GM23338 (cell line): ENCODE measurements around the gene SHISA8. TPM values are rescaled to one million over a fixed set of nuclear protein-coding genes. Genes with fewer than 3 reads are reported as not detected.

ENCODE experiments used
- ATAC-seq: fragments of 200-7000 bp; cut with Tn5 transposase; 3 replicates; pipeline ENCODE4 v1.9.1; 2020
- DNase-seq: peaks from one replicate; pipeline ENCODE4 v3.0.0-alpha.2; 2015; ENCODE audit warnings: low spot score
- H2AFZ ChIP-seq: fragments of 200-600 bp; sonication (generic); 2 replicates; pipeline ENCODE4 v1.8.0; 2016; ENCODE audit warnings: antibody characterized with exemption, mild to moderate bottlenecking, moderate library complexity
- H3F3A ChIP-seq: fragments of 200-600 bp; sonication (generic); replicated peaks from 2 replicates; pipeline ENCODE4 v1.8.0; 2017; ENCODE audit warnings: antibody characterized with exemption, mixed run types, low read depth
- H3K27ac ChIP-seq: fragments of 200-600 bp; sonication (generic); 2 replicates; pipeline ENCODE4 v1.6.1; 2016; ENCODE audit warnings: low read depth
- H3K27me3 ChIP-seq: fragments of 200-600 bp; sonication (generic); 2 replicates; pipeline ENCODE4 v1.8.0; 2016; ENCODE audit warnings: mild to moderate bottlenecking, mixed run types, moderate library complexity; ENCODE audit not compliant: insufficient read depth
- H3K36me3 ChIP-seq: fragments of 200-600 bp; sonication (generic); 2 replicates; pipeline ENCODE4 v1.8.0; 2016; ENCODE audit warnings: mild to moderate bottlenecking; ENCODE audit not compliant: insufficient read depth
- H3K4me1 ChIP-seq: fragments of 200-600 bp; sonication (generic); 2 replicates; pipeline ENCODE4 v1.8.0; 2016; ENCODE audit warnings: mild to moderate bottlenecking, moderate library complexity; ENCODE audit not compliant: insufficient read depth
- H3K4me2 ChIP-seq: fragments of 200-600 bp; sonication (generic); 2 replicates; pipeline ENCODE4 v1.7.1; 2017; ENCODE audit warnings: mixed run types
- H3K4me3 ChIP-seq: fragments of 200-600 bp; sonication (generic); 2 replicates; pipeline ENCODE4 v1.6.1; 2016; ENCODE audit warnings: mixed run types
- H3K79me2 ChIP-seq: fragments of 200-600 bp; sonication (generic); replicated peaks from 2 replicates; pipeline ENCODE4 v1.8.0; 2017; ENCODE audit warnings: mild to moderate bottlenecking; ENCODE audit not compliant: insufficient read depth
- H3K9me2 ChIP-seq: fragments of 200-600 bp; sonication (generic); 2 replicates; pipeline ENCODE4 v1.8.0; 2017; ENCODE audit not compliant: insufficient read depth
- H4K20me1 ChIP-seq: fragments of 200-600 bp; sonication (generic); replicated peaks from 2 replicates; pipeline ENCODE4 v1.8.0; 2017; ENCODE audit warnings: mild to moderate bottlenecking; ENCODE audit not compliant: insufficient read depth
- H3K27ac Mint-ChIP-seq: 2 replicates; pipeline ENCODE4 v1.8.0; 2020; ENCODE audit warnings: inconsistent platforms, mild to moderate bottlenecking, moderate library complexity, mixed read lengths
- H3K27me3 Mint-ChIP-seq: 3 replicates; pipeline ENCODE4 v1.8.0; 2022; ENCODE audit warnings: low read depth, mild to moderate bottlenecking, moderate library complexity, mixed read lengths, inconsistent platforms; ENCODE audit not compliant: insufficient read depth, poor library complexity
- H3K36me3 Mint-ChIP-seq: 3 replicates; pipeline ENCODE4 v1.8.0; 2021; ENCODE audit warnings: low read depth, mild to moderate bottlenecking, inconsistent platforms, moderate library complexity, mixed read lengths
- H3K4me1 Mint-ChIP-seq: 3 replicates; pipeline ENCODE4 v1.8.0; 2020; ENCODE audit warnings: mild to moderate bottlenecking, inconsistent platforms, mixed read lengths
- H3K4me3 Mint-ChIP-seq: 3 replicates; pipeline ENCODE4 v1.8.0; 2021; ENCODE audit warnings: moderate library complexity, mild to moderate bottlenecking, inconsistent platforms, mixed read lengths
- H3K9me3 Mint-ChIP-seq: 3 replicates; pipeline ENCODE4 v1.8.0; 2020; ENCODE audit warnings: moderate library complexity, mild to moderate bottlenecking, inconsistent platforms, mixed read lengths
- CREB1 ChIP-seq: fragments of 250-450 bp; sonication (Bioruptor Pico); IDR thresholded peaks from 2 replicates; pipeline ENCODE4 v1.5.0; 2020; ENCODE audit warnings: low read depth, mild to moderate bottlenecking, moderate library complexity
- EZH2 ChIP-seq: fragments of 200-600 bp; sonication (generic); IDR thresholded peaks from one replicate; pipeline ENCODE4 v1.8.0; 2017; ENCODE audit warnings: antibody characterized with exemption, mild to moderate bottlenecking, low read depth; ENCODE audit not compliant: unreplicated experiment
- EZH2phosphoT487 ChIP-seq: fragments of 200-600 bp; sonication (generic); IDR thresholded peaks from one replicate; pipeline ENCODE4 v1.8.1; 2018; ENCODE audit warnings: antibody characterized with exemption; ENCODE audit not compliant: unreplicated experiment
- JUNB ChIP-seq: IDR thresholded peaks from one replicate; pipeline ENCODE4 v1.6.1; 2016; ENCODE audit warnings: antibody characterized with exemption; ENCODE audit not compliant: unreplicated experiment
- POLR2AphosphoS5 ChIP-seq: IDR thresholded peaks from 2 replicates; pipeline ENCODE4 v1.6.1; 2016; ENCODE audit warnings: antibody characterized with exemption, low read depth
- STAT1 ChIP-seq: IDR thresholded peaks from one replicate; pipeline ENCODE4 v1.6.1; 2016; ENCODE audit warnings: antibody characterized with exemption; ENCODE audit not compliant: unreplicated experiment
- ZNF114 ChIP-seq: fragments of 250-450 bp; sonication (Bioruptor Pico); IDR thresholded peaks from 2 replicates; pipeline ENCODE4 v1.5.0; 2020; ENCODE audit warnings: mild to moderate bottlenecking, moderate library complexity
- ZNF331 ChIP-seq: fragments of 250-450 bp; sonication (Bioruptor Pico); IDR thresholded peaks from 2 replicates; pipeline ENCODE4 v1.5.0; 2020; ENCODE audit warnings: low read depth, mild to moderate bottlenecking, moderate library complexity
- polyA plus RNA-seq: library from polyadenylated mRNA; unstranded; fragments of >200 nt; fragmentation: Nextera tagmentation; extraction: Ambion mirVana; gene quantifications from 2 replicates; pipeline ENCODE4 v1.2.1, GENCODE V29; 2016
- total RNA-seq: library from RNA; depleted of rRNA; stranded (reverse); fragments of >200 nt; shearing (Covaris generic); gene quantifications from 2 replicates; pipeline ENCODE4 v1.2.3, GENCODE V29; 2014
- TF ChIP-seq, protein P1 (sequence below): IDR thresholded peaks from 2 replicates; pipeline ENCODE4 v1.6.1; 2016; ENCODE audit warnings: antibody characterized with exemption
- TF ChIP-seq, protein P2 (sequence below): IDR thresholded peaks from one replicate; pipeline ENCODE4 v1.6.1; 2018; ENCODE audit warnings: antibody characterized with exemption; ENCODE audit not compliant: unreplicated experiment

The SHISA8 gene
- total and polyA plus RNA-seq, 2 experiments from 2014 or later: 5.1 TPM; not detected in 1

DNA sequence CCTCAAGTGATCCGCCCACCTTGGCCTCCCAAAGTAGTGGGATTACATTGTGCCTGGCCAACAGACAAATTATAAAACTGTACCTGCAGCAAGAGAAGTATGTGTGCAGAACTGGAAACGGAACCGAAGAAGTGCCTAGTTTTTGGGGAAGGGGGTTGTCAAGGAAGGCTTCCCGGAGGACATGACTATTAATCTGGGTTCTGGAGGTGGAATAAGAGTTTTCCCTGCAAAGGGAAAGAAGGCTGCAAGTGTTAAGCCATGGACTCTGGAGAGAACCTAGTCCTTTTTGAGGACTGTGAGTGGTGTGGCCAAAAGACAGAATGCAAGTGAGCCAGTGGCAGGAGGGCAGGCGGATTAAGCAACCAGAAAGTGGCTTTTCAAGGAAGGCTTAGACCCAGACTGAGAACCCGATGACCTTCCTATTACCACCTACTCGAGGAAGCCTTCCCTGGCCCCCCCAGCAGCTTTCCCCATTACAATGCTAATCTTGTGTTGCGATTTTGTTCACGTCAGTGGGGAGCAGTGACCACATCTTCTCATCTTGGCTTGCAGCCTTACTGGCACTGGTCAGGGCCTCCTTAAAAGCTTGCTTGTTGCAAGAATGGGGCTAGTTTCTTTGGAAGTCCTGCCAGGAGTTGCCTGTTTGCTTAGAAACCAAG, 48.7 kb upstream of the SHISA8 start:
- Histone ChIP-seq H3F3A (0 out of 2 replicates have a peak, but pooled peaks cover 2% of the 10 kb centered on the region), H3K36me3 (no peaks in the 10 kb centered on the region), H3K9me2 (no peaks in the 10 kb centered on the region), H3K4me3 (no peak overlapping the region), H4K20me1 (no peaks in the 10 kb centered on the region), H2AFZ (no peak overlapping the region), H3K4me1 (no peaks in the 10 kb centered on the region; the same call in 1 of the 2 replicates), H3K27me3 (no peaks in the 10 kb centered on the region; the same call in 1 of the 2 replicates), H3K27ac (no peak overlapping the region), H3K4me2 (no peak overlapping the region), H3K79me2 (no peaks in the 10 kb centered on the region)
- Mint-ChIP-seq H3K4me1 (peaks cover 17% of the 10 kb centered on the region), H3K36me3 (no peaks in the 10 kb centered on the region), H3K4me3 (no peak overlapping the region), H3K27me3 (peaks cover 15% of the 10 kb centered on the region), H3K9me3 (peaks cover 9% of the 10 kb centered on the region; the same call in 1 of the 3 replicates), H3K27ac (no peak overlapping the region)
- ATAC-seq (peak; percentile 34), DNase-seq (no peak)
- TF ChIP-seq, protein P1, sequence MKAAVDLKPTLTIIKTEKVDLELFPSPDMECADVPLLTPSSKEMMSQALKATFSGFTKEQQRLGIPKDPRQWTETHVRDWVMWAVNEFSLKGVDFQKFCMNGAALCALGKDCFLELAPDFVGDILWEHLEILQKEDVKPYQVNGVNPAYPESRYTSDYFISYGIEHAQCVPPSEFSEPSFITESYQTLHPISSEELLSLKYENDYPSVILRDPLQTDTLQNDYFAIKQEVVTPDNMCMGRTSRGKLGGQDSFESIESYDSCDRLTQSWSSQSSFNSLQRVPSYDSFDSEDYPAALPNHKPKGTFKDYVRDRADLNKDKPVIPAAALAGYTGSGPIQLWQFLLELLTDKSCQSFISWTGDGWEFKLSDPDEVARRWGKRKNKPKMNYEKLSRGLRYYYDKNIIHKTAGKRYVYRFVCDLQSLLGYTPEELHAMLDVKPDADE: no peak
- TF ChIP-seq STAT1: no peak
- no peak for TF ChIP-seq EZH2
- no peak for TF ChIP-seq ZNF114 (CRISPR knock-in tag)
- no peak for TF ChIP-seq POLR2AphosphoS5
- TF ChIP-seq, protein P2, sequence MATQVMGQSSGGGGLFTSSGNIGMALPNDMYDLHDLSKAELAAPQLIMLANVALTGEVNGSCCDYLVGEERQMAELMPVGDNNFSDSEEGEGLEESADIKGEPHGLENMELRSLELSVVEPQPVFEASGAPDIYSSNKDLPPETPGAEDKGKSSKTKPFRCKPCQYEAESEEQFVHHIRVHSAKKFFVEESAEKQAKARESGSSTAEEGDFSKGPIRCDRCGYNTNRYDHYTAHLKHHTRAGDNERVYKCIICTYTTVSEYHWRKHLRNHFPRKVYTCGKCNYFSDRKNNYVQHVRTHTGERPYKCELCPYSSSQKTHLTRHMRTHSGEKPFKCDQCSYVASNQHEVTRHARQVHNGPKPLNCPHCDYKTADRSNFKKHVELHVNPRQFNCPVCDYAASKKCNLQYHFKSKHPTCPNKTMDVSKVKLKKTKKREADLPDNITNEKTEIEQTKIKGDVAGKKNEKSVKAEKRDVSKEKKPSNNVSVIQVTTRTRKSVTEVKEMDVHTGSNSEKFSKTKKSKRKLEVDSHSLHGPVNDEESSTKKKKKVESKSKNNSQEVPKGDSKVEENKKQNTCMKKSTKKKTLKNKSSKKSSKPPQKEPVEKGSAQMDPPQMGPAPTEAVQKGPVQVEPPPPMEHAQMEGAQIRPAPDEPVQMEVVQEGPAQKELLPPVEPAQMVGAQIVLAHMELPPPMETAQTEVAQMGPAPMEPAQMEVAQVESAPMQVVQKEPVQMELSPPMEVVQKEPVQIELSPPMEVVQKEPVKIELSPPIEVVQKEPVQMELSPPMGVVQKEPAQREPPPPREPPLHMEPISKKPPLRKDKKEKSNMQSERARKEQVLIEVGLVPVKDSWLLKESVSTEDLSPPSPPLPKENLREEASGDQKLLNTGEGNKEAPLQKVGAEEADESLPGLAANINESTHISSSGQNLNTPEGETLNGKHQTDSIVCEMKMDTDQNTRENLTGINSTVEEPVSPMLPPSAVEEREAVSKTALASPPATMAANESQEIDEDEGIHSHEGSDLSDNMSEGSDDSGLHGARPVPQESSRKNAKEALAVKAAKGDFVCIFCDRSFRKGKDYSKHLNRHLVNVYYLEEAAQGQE: no peak
- TF ChIP-seq JUNB: no peak
- TF ChIP-seq CREB1 (CRISPR knock-in tag): no peak
- no peak for TF ChIP-seq EZH2phosphoT487

DNA sequence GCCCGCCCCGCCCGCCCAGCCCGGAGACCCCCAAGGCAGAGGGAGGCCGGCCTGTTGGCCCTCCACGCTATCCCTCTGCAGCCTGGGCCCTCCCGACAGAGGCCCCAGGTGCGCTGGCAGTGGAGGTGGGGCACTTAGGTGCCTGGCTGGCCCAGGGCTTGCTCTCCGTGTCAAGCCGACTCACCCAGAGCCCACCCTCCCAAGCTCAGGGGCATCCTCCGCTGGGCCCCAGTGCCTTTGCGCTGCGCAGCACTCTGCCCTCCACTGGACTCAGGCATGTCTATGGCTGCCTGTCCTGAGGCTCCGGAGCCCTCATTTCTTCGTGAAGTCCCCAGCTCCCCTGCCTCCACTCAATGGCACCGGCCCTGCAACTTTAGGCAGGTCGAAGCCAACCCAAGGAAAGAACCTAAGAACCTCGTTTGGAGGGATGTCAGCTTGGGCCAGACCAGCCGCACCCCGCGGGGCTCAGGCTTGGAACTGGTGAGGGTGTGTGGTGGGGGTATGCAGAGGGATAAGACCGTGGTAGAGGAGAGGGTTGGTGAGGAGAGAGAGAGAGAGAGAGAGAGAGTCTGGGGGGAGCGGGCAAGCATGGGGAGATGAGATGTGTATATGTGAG, 43.2 kb upstream of the SHISA8 start:
- Histone ChIP-seq H3F3A (no peaks in the 10 kb centered on the region), H3K4me1 (peaks cover 3% of the 10 kb centered on the region; the same call in 1 of the 2 replicates), H3K27me3 (peaks cover 3% of the 10 kb centered on the region; the same call in 1 of the 2 replicates), H3K27ac (no peak overlapping the region), H3K4me3 (peak overlapping the region; percentile 50; the same call in 1 of the 2 replicates), H3K79me2 (no peaks in the 10 kb centered on the region), H2AFZ (peak overlapping the region; percentile 96), H3K4me2 (peak overlapping the region; percentile 77), H3K9me2 (no peaks in the 10 kb centered on the region), H4K20me1 (no peaks in the 10 kb centered on the region), H3K36me3 (no peaks in the 10 kb centered on the region)
- Mint-ChIP-seq H3K4me3 (peak overlapping the region; percentile 55; the same call in 2 of the 3 replicates), H3K27ac (no peak overlapping the region), H3K4me1 (peaks cover 7% of the 10 kb centered on the region), H3K36me3 (peaks cover 2% of the 10 kb centered on the region; the same call in 2 of the 3 replicates), H3K27me3 (peaks cover 22% of the 10 kb centered on the region), H3K9me3 (peaks cover 3% of the 10 kb centered on the region; the same call in 2 of the 3 replicates)
- peak; percentile 57 for DNase-seq
- peak; percentile 75 for ATAC-seq
- TF ChIP-seq ZNF331 (CRISPR knock-in tag): no peak
- TF ChIP-seq, protein P1: no peak
- no peak for TF ChIP-seq POLR2AphosphoS5
